ENCODE data around the gene RBM4B.

RBM4B gene

DNA sequence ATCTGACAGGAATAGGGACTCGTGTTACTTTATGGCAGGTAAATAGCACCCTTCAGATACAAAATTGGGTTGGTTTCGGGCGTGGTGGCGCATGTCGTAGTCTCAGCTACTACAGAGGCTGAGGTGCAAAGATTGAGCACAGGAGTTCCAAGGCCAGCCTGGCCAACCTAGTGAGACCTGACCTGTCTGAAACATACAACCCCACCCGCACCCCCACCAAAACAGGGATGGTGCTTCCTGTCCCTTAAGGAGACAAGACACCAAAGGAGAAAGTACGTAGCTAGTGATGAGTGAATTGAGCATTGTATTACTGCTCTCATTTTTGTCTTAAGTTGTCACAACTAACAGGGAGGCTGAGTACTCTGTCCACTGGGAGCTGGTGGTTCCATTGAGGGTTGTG lies 25.0 kb downstream of the RBM4B start:
- Histone ChIP-seq H3K9ac (ENCODE audit: low read depth, low read length) (no peak overlapping the region), H3K4me2 (ENCODE audit: insufficient read depth, low read length) (no peak overlapping the region), H3K27ac (ENCODE audit: low read length) (no peak overlapping the region), H3K27me3 (ENCODE audit: insufficient read depth, low read length, poor library complexity) (no peaks in the 10 kb centered on the region), H3K4me3 (ENCODE audit: low read depth in 1 of 2, low read length in 2 of 2) (no peak overlapping the region), H4K20me1 (ENCODE audit: insufficient read depth, low read length) (peaks cover 55% of the 10 kb centered on the region), H2AFZ (ENCODE audit: low read depth, low read length) (no peak overlapping the region), H3K4me1 (ENCODE audit: insufficient read depth, low read length) (no peaks in the 10 kb centered on the region), H3K36me3 (ENCODE audit: insufficient read depth, low read length) (peaks cover 75% of the 10 kb centered on the region), H3K9me3 (ENCODE audit: insufficient read depth, low read length, severe bottlenecking) (no peaks in the 10 kb centered on the region), H3K79me2 (ENCODE audit: insufficient read depth, low read length) (peaks cover 87% of the 10 kb centered on the region)
- ATAC-seq (ENCODE audit: insufficient read depth, low read depth) (0 out of 3 replicates have a peak, but pooled peaks have one; percentile 10), DNase-seq (no peak)
- TF ChIP-seq, protein P1, sequence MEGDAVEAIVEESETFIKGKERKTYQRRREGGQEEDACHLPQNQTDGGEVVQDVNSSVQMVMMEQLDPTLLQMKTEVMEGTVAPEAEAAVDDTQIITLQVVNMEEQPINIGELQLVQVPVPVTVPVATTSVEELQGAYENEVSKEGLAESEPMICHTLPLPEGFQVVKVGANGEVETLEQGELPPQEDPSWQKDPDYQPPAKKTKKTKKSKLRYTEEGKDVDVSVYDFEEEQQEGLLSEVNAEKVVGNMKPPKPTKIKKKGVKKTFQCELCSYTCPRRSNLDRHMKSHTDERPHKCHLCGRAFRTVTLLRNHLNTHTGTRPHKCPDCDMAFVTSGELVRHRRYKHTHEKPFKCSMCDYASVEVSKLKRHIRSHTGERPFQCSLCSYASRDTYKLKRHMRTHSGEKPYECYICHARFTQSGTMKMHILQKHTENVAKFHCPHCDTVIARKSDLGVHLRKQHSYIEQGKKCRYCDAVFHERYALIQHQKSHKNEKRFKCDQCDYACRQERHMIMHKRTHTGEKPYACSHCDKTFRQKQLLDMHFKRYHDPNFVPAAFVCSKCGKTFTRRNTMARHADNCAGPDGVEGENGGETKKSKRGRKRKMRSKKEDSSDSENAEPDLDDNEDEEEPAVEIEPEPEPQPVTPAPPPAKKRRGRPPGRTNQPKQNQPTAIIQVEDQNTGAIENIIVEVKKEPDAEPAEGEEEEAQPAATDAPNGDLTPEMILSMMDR (IDR thresholded peaks at IDR 0.05; ENCODE audit: borderline replicate concordance, extremely low read depth, low read length, poor library complexity, severe bottlenecking): no peak
- TF ChIP-seq EZH2 (IDR thresholded peaks at IDR 0.05; ENCODE audit: borderline replicate concordance, low read depth, low read length, severe bottlenecking): no peak

DNA sequence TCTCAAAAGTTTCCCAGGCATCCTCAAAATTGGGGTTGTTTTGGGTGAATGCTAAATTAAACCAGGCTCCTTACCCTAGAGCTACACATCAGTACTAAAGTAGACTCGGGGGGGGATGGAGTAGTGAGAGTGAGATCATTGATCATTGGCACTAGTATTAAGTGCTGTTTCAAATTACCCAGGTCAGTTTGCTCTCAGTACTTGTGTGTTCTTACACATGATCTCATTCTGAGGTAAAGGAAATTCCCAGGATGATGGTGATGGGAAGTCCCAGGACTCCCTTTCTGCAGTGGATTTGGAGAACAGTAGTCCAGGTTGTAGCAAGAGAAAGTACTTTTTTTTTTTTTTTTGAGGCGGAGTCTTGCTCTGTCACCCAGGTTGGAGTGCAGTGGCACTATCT lies 26.7 kb downstream of the RBM4B start:
- ATAC-seq (ENCODE audit: insufficient read depth, low read depth): peak; percentile 15; the same call in 1 of the 3 replicates
- Histone ChIP-seq H3K27me3 (ENCODE audit: insufficient read depth, low read length, poor library complexity) (no peaks in the 10 kb centered on the region), H3K4me1 (ENCODE audit: insufficient read depth, low read length) (no peaks in the 10 kb centered on the region), H3K36me3 (ENCODE audit: insufficient read depth, low read length) (peaks cover 79% of the 10 kb centered on the region), H3K4me2 (ENCODE audit: insufficient read depth, low read length) (no peak overlapping the region), H3K9ac (ENCODE audit: low read depth, low read length) (no peak overlapping the region), H2AFZ (ENCODE audit: low read depth, low read length) (no peak overlapping the region), H3K27ac (ENCODE audit: low read length) (no peak overlapping the region), H4K20me1 (ENCODE audit: insufficient read depth, low read length) (peaks cover 71% of the 10 kb centered on the region), H3K79me2 (ENCODE audit: insufficient read depth, low read length) (peaks cover 89% of the 10 kb centered on the region), H3K4me3 (ENCODE audit: low read depth in 1 of 2, low read length in 2 of 2) (no peak overlapping the region), H3K9me3 (ENCODE audit: insufficient read depth, low read length, severe bottlenecking) (no peaks in the 10 kb centered on the region)
- TF ChIP-seq EZH2 (IDR thresholded peaks at IDR 0.05; ENCODE audit: borderline replicate concordance, low read depth, low read length, severe bottlenecking): no peak
- TF ChIP-seq, protein P1 (IDR thresholded peaks at IDR 0.05; ENCODE audit: borderline replicate concordance, extremely low read depth, low read length, poor library complexity, severe bottlenecking): no peak
- no peak for DNase-seq

DNA sequence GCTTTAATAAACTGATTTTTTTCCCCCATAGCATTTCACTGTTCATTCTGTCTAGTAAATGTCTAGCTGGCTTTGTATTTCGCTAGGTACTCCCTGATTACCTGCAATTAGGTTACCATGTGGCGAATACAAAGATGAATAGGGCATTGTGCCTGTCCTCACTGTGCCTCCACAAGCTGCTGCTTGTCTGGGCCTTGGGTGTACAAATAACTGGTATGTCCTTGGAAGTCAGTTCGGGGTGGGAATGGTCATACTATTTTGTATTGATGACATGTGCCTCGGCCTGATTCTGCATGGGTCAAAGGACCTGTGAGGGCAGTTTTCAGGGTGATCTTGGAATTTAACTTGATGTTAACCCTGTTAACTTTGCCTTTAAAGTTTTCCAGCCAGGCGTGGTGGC lies 27.8 kb downstream of the RBM4B start:
- Histone ChIP-seq H3K27ac (ENCODE audit: low read length) (no peak overlapping the region), H2AFZ (ENCODE audit: low read depth, low read length) (no peak overlapping the region), H3K4me3 (ENCODE audit: low read depth in 1 of 2, low read length in 2 of 2) (no peak overlapping the region), H3K9me3 (ENCODE audit: insufficient read depth, low read length, severe bottlenecking) (no peaks in the 10 kb centered on the region), H3K79me2 (ENCODE audit: insufficient read depth, low read length) (peaks cover 92% of the 10 kb centered on the region), H3K4me2 (ENCODE audit: insufficient read depth, low read length) (no peak overlapping the region), H3K36me3 (ENCODE audit: insufficient read depth, low read length) (peaks cover 84% of the 10 kb centered on the region), H3K9ac (ENCODE audit: low read depth, low read length) (no peak overlapping the region), H3K4me1 (ENCODE audit: insufficient read depth, low read length) (0 out of 2 replicates have a peak, but pooled peaks cover 4% of the 10 kb centered on the region), H3K27me3 (ENCODE audit: insufficient read depth, low read length, poor library complexity) (no peaks in the 10 kb centered on the region), H4K20me1 (ENCODE audit: insufficient read depth, low read length) (peaks cover 76% of the 10 kb centered on the region)
- TF ChIP-seq, protein P1 (IDR thresholded peaks at IDR 0.05; ENCODE audit: borderline replicate concordance, extremely low read depth, low read length, poor library complexity, severe bottlenecking): no peak
- TF ChIP-seq EZH2 (IDR thresholded peaks at IDR 0.05; ENCODE audit: borderline replicate concordance, low read depth, low read length, severe bottlenecking): no peak
- DNase-seq (no peak), ATAC-seq (ENCODE audit: insufficient read depth, low read depth) (no peak)

DNA sequence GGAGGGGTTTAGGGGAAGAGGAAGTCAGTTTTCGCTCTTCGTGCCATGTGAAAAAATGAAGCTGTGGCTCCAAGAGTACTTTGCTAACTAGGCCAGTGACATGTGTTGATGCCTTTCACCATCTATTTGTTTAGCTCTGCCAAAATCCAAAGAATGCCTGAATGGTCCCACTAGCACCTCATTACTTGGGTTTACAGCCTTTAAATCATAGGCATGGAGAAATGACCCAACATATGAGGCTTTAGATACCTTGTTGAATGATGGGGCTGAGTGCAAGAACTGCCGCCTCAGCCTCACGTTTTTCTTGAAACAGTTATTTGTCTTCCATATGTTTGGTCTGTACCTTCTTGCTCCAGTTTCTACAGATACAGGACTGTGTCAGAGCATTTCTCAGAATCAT lies 30.9 kb downstream of the RBM4B start:
- H3K79me2 ChIP-seq (ENCODE audit: insufficient read depth, low read length): peaks cover 98% of the 10 kb centered on the region
- TF ChIP-seq EZH2 (IDR thresholded peaks at IDR 0.05; ENCODE audit: borderline replicate concordance, low read depth, low read length, severe bottlenecking): no peak
- TF ChIP-seq, protein P1 (IDR thresholded peaks at IDR 0.05; ENCODE audit: borderline replicate concordance, extremely low read depth, low read length, poor library complexity, severe bottlenecking): no peak
- DNase-seq: no peak
- H3K4me2 ChIP-seq (ENCODE audit: insufficient read depth, low read length): no peak overlapping the region
- H3K36me3 ChIP-seq (ENCODE audit: insufficient read depth, low read length): peaks cover 94% of the 10 kb centered on the region
- H3K9me3 ChIP-seq (ENCODE audit: insufficient read depth, low read length, severe bottlenecking): no peaks in the 10 kb centered on the region
- no peak overlapping the region for H3K27ac ChIP-seq (ENCODE audit: low read length)
- ATAC-seq (ENCODE audit: insufficient read depth, low read depth): no peak
- H4K20me1 ChIP-seq (ENCODE audit: insufficient read depth, low read length): peaks cover 94% of the 10 kb centered on the region
- no peak overlapping the region for H2AFZ ChIP-seq (ENCODE audit: low read depth, low read length)
- H3K4me3 ChIP-seq (ENCODE audit: low read depth in 1 of 2, low read length in 2 of 2): no peak overlapping the region
- no peaks in the 10 kb centered on the region for H3K27me3 ChIP-seq (ENCODE audit: insufficient read depth, low read length, poor library complexity)
- H3K9ac ChIP-seq (ENCODE audit: low read depth, low read length): no peak overlapping the region
- H3K4me1 ChIP-seq (ENCODE audit: insufficient read depth, low read length): peaks cover 31% of the 10 kb centered on the region
